ENCODE measurements around the gene SCFD1.
"Not testable (repeated sequence)": the region's sequence is repeated elsewhere in the genome, so short reads cannot be mapped to it uniquely, and the experiment has no call there.

Gene SCFD1

GRCh38 chr14:30669594-30669993 is 47.5 kb downstream of the SCFD1 start:
- no peak for DNase-seq (ENCODE audit: low read depth in 3 of 3)

DNA sequence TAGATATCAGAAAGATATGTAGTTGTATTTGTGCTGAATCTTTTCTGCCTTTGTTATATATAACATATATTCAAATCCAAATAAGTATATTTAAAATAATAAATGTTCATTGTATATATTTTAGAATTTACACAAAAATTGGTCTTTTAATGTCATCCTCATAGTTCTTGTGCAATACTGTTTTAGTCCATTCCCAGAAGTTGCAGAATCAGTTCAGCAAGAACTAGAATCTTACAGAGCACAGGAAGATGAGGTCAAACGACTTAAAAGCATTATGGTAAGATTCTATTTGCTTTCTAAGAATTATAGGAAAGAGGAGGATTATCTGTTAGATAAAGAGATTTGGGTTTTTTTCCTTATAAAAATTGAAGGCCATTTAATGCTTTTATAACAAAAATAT is 51.0 kb downstream of the SCFD1 start:
- DNase-seq (ENCODE audit: low read depth in 3 of 3): no peak

GRCh38 chr14:30678926-30679431 is 56.9 kb downstream of the SCFD1 start:
- DNase-seq (ENCODE audit: low read depth in 3 of 3): no peak

- DNase-seq (ENCODE audit: low read depth in 3 of 3): no peak
Measured at GRCh38 chr14:30680036-30680435, 57.9 kb downstream of the SCFD1 start.

GRCh38 chr14:30680776-30681175 is 58.7 kb downstream of the SCFD1 start:
- DNase-seq (ENCODE audit: low read depth in 3 of 3): not testable (repeated sequence)

DNA sequence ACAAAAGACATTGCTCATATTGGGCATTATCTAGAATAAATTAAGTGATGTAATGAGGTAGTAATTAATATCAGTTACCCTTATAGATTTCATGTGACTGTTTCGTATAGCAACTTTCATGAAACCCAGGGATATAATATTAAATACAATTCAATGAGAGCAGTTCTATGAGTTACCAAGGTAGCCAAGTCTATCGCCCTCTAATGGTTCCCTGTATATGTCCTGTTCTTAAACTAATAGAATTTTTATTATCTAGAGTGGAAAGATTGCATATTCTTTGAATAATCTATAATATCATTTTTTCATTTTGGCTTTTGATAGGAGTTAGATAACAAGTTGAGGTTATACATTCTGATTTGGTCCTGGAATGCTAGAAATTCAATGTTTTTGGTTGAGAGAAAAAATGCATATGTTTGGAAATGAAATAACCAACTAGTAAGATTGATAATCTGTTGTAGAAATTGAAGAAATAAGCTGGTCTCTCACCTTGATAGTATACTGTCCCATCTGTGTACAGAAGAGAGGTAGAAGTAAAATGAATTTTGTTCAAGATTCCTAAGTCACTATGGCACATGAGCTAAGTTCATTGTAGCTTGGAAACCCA is 59.7 kb downstream of the SCFD1 start:
- no peak for DNase-seq (ENCODE audit: low read depth in 3 of 3)

DNA sequence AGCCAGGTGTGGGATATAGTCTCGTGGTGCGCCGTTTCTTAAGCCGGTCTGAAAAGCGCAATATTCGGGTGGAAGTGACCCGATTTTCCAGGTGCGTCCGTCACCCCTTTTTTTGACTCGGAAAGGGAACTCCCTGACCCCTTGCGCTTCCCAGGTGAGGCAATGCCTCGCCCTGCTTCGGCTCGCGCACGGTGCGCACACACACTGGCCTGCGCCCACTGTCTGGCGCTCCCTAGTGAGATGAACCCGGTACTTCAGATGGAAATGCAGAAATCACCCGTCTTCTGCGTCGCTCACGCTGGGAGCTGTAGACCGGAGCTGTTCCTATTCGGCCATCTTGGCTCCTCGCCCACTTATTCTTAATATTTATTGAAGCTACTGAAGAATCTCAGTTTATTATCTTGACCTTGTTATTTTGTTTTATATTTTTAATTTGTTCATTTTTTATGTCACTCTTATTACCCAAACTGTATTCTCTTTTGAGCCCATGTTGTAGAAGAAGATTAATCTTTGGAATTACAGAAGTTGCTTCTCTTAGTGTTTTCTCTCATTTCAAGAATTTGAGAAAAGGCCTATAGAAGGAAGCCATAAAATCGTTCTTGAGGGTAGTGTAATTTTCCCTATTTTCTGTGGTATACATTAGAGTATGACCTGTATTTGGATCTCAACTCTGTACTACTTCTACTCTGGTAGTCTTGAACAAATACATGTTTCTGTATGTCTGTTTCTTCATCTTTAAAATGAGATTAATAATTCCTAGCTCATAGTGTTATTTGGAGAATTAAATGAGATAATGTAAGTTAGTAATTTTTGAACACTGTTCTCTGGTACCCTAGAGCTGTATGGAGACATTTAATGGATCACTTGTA is 68.6 kb downstream of the SCFD1 start:
- DNase-seq (ENCODE audit: low read depth in 3 of 3): peak in 1 of 3 experiments; percentile 1

GRCh38 chr14:30691751-30692398 is 69.8 kb downstream of the SCFD1 start:
- no peak for DNase-seq (ENCODE audit: low read depth in 3 of 3)

DNA sequence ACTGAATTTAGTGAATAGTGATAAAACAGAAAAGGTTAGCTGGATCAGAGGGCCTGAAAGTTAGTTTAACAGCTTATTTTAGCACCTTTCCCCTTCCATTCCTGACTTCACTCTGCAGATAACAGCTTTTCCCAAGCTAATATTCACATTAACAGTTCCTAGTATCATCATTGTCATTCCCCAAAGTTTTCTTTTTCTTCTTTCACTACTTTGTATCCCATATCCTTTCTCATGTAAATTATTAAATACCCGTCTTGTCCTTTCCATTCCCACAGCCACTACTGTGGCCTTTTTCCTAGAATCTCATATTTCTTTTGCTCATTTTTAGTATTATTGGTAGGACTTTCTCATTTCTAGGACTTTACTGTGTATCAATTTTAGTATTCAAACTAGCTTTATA is 70.5 kb downstream of the SCFD1 start:
- DNase-seq (ENCODE audit: low read depth in 3 of 3): no peak

GRCh38 chr14:30698463-30698862 is 76.3 kb downstream of the SCFD1 start:
- DNase-seq (ENCODE audit: low read depth in 3 of 3): no peak

DNA sequence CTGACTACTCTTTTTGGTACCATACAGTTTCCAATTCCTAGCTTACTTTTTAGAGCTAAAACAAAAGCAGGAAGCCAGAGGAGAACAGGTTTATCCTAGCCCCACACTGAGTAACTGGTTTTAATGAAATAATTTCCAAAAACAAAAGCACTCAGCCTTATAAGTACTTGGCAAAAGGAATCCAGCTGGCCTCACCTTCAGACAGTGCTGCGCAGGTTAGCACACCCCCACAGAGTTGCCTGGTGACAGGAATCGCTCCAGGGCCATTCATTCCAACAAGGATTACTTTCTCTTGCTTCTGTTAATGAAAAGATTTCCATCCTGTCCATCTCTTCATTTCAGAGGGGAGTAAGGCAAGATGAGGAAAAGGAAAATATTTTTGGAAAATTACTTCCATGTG is 84.6 kb downstream of the SCFD1 start:
- no peak for DNase-seq (ENCODE audit: low read depth in 3 of 3)

GRCh38 chr14:30708157-30708556 is 86.0 kb downstream of the SCFD1 start:
- no peak for DNase-seq (ENCODE audit: low read depth in 3 of 3)

DNA sequence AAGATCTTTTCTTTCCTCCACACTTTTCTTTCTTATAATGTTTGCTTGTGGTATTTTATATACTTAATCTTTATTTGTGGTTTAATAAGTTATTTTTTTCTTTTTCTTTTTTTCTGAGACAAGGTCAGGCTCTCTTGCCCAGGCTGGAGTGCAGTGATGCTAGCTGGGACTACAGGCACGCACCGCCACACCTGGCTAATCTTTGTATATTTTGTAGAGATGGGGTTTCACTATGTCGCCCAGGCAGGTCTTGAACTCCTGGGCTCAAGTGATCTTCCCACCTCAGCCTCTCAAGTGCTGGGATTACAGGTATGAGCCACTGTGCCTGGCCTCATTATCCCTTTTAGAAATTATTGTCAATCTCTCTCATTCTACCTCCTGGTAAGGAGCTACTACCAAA is 87.1 kb downstream of the SCFD1 start:
- no peak for DNase-seq (ENCODE audit: low read depth in 3 of 3)

GRCh38 chr14:30710876-30711275 is 88.8 kb downstream of the SCFD1 start:
- DNase-seq (ENCODE audit: low read depth in 3 of 3): no peak

DNA sequence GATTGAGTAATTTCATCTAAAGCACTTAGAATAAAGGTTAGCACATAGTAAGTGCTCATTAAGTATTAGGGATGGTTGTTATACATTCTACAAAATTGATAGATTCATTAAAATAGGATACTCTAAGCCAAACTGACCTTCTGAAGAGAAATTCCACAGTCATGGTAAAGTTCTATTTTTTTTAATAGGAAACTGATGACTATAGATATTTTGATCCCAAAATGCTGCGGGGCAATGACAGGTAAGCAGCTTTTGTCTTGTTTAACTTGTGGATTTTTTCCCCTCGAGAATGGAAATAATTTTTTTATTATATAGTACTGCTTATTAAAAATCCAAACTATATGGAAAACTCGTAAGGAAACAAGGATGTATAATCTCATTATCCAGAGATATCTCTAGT is 97.0 kb downstream of the SCFD1 start:
- DNase-seq (ENCODE audit: low read depth in 3 of 3): no peak

- no peak for DNase-seq (ENCODE audit: low read depth in 3 of 3)
Measured at GRCh38 chr14:30725763-30726162, 103.6 kb downstream of the SCFD1 start.

- DNase-seq (ENCODE audit: low read depth in 3 of 3): no peak
Measured at GRCh38 chr14:30728471-30728870, 106.4 kb downstream of the SCFD1 start.

DNA sequence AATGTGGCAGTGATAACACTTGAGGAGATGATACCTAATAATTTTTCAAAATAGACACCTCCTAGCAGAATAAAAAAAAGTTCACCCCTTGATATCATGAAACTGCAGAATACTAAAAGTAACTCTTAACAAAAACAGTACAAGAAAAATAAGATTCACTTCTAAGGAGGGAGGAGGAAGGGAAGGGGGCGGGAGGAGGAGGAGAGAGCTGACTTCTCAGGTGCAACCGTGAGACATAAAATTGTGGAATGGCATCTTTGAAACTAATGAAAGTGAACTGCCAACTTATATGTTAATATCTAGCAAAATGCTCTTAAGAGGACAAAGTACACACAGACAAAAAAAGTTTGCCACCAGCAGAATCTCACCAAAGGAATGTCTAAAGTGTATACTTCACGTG is 115.8 kb downstream of the SCFD1 start:
- no peak for DNase-seq (ENCODE audit: low read depth in 3 of 3)

GRCh38 chr14:30738978-30739377 is 116.9 kb downstream of the SCFD1 start:
- DNase-seq (ENCODE audit: low read depth in 3 of 3): no peak

GRCh38 chr14:30748343-30748742 is 126.2 kb downstream of the SCFD1 start:
- DNase-seq (ENCODE audit: low read depth in 3 of 3): no peak

DNA sequence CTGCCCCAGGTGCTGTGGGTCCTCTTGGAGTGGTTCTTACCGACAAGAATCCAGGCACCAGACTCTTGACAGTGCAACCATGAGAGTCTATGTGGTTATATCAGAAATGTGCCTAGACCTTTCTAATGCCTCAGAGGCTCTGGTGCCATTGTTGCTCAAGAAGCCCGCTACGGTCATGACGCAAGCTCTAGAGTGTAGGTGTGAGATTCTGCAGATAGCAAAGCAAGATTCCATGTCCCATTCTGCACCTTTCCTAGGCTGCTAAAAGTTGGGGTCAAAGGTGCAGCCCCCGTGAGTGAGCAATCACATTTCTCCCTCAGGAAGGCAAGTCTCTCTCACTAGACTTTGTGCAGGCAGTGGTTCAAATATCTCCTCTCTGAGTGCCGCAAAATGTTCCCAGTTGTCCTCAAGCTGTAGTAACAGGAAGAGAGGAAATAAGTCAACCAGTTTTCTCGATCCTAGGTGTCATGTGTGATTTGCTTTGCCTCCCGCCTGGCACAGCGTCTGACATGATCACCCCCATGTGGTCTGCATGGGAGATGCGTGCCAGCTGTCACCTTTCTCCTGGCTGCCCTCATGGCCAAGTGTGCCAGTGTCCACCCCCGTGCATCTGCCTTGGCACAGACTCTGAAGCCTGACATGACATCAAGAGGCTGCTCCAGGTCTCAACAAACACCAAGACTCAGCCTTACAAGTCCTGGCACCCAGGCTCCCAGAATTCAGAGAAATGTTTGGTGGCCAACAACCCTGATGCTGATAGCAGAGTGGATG is 129.7 kb downstream of the SCFD1 start:
- no peak for DNase-seq (ENCODE audit: low read depth in 3 of 3)

GRCh38 chr14:30753452-30753851 is 131.3 kb downstream of the SCFD1 start:
- DNase-seq (ENCODE audit: low read depth in 3 of 3): no peak
